ENCODE data around the gene PP2D1.

Gene PP2D1

GRCh38 chr3:20012164-20012563 is at the start of gene PP2D1:
TSS of gene PP2D1 (minus strand) at chr3:20012264. CDS start at chr3:20012072, 192 bp downstream.
- TF ChIP-seq POLR2AphosphoS5 (IDR thresholded peaks at IDR 0.05; ENCODE audit: borderline replicate concordance, low read depth, low read length) (no peak), FOXP2 (optimal IDR thresholded peaks at IDR 0.05; ENCODE audit: control extremely low read depth, extremely low read length, insufficient read depth) (no peak)
- H3K9me3 ChIP-seq (ENCODE audit: low read depth, low read length): no peaks in the 10 kb centered on the region
- H3K36me3 ChIP-seq (ENCODE audit: insufficient read depth, low read length): no peaks in the 10 kb centered on the region
- H3K27ac ChIP-seq: no peak within 1 kb of the TSS
- no peak within 1 kb of the TSS for H3K4me3 ChIP-seq
- no peak for DNase-seq (ENCODE audit: low read depth, low spot score)
- H3K9ac ChIP-seq (ENCODE audit: insufficient read length): no peak within 1 kb of the TSS

DNA sequence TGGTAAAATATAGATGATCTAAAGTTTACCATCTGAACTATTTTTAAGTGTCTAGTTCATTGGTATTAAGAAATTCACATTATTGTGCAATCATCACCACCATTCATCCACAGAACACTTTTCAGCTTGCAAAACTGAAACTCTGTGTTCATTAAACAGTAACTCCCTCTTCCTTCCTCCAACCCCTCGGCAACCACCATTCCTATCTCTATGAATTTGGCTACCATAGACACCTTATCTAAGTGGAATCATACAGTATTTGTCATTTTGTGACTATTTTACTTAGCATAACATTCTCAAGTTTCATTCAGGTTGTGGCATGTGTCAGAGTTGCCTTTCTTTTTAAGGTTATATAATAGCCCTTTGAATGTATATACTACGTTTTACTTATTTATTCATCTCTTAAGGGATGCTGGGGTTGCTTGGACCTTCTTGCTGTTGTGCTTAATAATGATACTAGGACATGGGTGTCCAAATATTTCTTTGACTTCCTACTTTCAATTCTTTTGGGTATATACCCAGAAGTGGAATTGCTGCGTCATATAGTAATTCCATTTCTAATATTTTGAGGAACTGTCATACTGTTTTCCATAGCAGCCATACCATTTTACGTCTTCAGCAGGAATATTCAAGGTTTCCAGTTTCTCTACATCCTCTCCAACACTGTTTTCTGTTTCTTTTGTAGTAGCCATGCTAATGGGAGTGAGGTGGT is 49.1 kb upstream of the PP2D1 start:
- Histone ChIP-seq H3K9me3 (ENCODE audit: low read depth, low read length) (no peaks in the 10 kb centered on the region), H3K9ac (ENCODE audit: insufficient read length) (no peak overlapping the region), H3K4me3 (no peak overlapping the region), H3K27ac (no peak overlapping the region), H3K36me3 (ENCODE audit: insufficient read depth, low read length) (no peaks in the 10 kb centered on the region)
- no peak for TF ChIP-seq POLR2AphosphoS5 (IDR thresholded peaks at IDR 0.05; ENCODE audit: borderline replicate concordance, low read depth, low read length)
- TF ChIP-seq EZH2 (IDR thresholded peaks at IDR 0.05): no peak
- TF ChIP-seq FOXP2 (optimal IDR thresholded peaks at IDR 0.05; ENCODE audit: control extremely low read depth, extremely low read length, insufficient read depth): no peak
- no peak for DNase-seq (ENCODE audit: low read depth, low spot score)

DNA sequence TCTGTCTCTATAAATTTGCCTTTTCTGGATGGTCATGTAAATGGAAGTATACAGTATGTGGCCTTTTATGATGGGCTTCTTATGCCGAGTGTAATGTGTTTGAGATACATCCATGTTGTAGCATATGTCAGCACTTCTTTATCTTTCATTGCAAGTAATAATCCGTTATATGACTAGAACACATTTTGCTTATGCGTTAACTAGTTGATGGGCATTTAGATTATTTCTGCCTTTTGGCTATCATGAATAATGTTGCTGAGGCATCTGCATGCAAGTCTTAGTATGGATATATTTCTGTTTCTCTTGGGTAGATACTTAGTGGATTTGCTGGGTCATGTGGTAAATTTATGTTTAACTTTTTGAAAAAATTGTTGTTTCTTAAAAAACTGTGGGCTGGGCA is 47.9 kb upstream of the PP2D1 start:
- Histone ChIP-seq H3K36me3 (ENCODE audit: insufficient read depth, low read length) (no peaks in the 10 kb centered on the region), H3K9me3 (ENCODE audit: low read depth, low read length) (no peaks in the 10 kb centered on the region), H3K27ac (no peak overlapping the region), H3K9ac (ENCODE audit: insufficient read length) (no peak overlapping the region), H3K4me3 (no peak overlapping the region)
- TF ChIP-seq FOXP2 (optimal IDR thresholded peaks at IDR 0.05; ENCODE audit: control extremely low read depth, extremely low read length, insufficient read depth): no peak
- no peak for TF ChIP-seq POLR2AphosphoS5 (IDR thresholded peaks at IDR 0.05; ENCODE audit: borderline replicate concordance, low read depth, low read length)
- no peak for DNase-seq (ENCODE audit: low read depth, low spot score)

GRCh38 chr3:20057612-20058180 is 45.6 kb upstream of the PP2D1 start:
- TF ChIP-seq FOXP2 (optimal IDR thresholded peaks at IDR 0.05; ENCODE audit: control extremely low read depth, extremely low read length, insufficient read depth) (no peak), POLR2AphosphoS5 (IDR thresholded peaks at IDR 0.05; ENCODE audit: borderline replicate concordance, low read depth, low read length) (no peak), EZH2 (IDR thresholded peaks at IDR 0.05) (no peak)
- DNase-seq (ENCODE audit: low read depth, low spot score): no peak

GRCh38 chr3:20056725-20057611 is 44.9 kb upstream of the PP2D1 start:
- no peaks in the 10 kb centered on the region for H3K9me3 ChIP-seq (ENCODE audit: low read depth, low read length)
- H3K9ac ChIP-seq (ENCODE audit: insufficient read length): no peak overlapping the region
- H3K36me3 ChIP-seq (ENCODE audit: insufficient read depth, low read length): no peaks in the 10 kb centered on the region
- no peak overlapping the region for H3K27ac ChIP-seq
- H3K4me3 ChIP-seq: no peak overlapping the region
- TF ChIP-seq FOXP2 (optimal IDR thresholded peaks at IDR 0.05; ENCODE audit: control extremely low read depth, extremely low read length, insufficient read depth) (no peak), POLR2AphosphoS5 (IDR thresholded peaks at IDR 0.05; ENCODE audit: borderline replicate concordance, low read depth, low read length) (no peak), EZH2 (IDR thresholded peaks at IDR 0.05) (no peak)
- DNase-seq (ENCODE audit: low read depth, low spot score): no peak

More at GRCh38 chr3:20057612-20058180, 45.6 kb upstream of the PP2D1 start:
- H3K4me3 ChIP-seq: no peak overlapping the region
- no peak overlapping the region for H3K27ac ChIP-seq
- H3K36me3 ChIP-seq (ENCODE audit: insufficient read depth, low read length): no peaks in the 10 kb centered on the region
- no peaks in the 10 kb centered on the region for H3K9me3 ChIP-seq (ENCODE audit: low read depth, low read length)
- no peak overlapping the region for H3K9ac ChIP-seq (ENCODE audit: insufficient read length)

DNA sequence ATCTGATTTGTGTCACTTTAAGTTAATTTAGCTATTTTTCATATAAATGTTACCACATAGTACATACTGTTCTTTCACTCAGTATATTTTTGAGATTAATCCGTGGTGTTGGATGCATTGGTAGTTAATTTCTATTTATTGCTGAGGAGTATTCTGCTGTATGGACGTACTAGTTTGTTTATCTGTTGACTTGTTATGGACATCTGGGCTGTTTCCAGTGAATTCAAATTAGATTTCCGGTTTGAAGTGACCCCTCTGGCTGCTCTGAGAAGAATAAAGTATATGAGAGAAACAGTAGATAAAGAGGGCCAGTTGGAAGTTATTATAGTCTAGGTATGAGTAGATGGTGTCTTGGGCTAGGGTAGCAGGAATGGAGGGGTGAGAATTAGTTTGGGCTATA is 43.8 kb upstream of the PP2D1 start:
- DNase-seq (ENCODE audit: low read depth, low spot score): no peak
- TF ChIP-seq POLR2AphosphoS5 (IDR thresholded peaks at IDR 0.05; ENCODE audit: borderline replicate concordance, low read depth, low read length) (no peak), EZH2 (IDR thresholded peaks at IDR 0.05) (no peak), FOXP2 (optimal IDR thresholded peaks at IDR 0.05; ENCODE audit: control extremely low read depth, extremely low read length, insufficient read depth) (no peak)
- no peak overlapping the region for H3K4me3 ChIP-seq
- H3K36me3 ChIP-seq (ENCODE audit: insufficient read depth, low read length): no peaks in the 10 kb centered on the region
- no peak overlapping the region for H3K9ac ChIP-seq (ENCODE audit: insufficient read length)
- no peak overlapping the region for H3K27ac ChIP-seq
- H3K9me3 ChIP-seq (ENCODE audit: low read depth, low read length): no peaks in the 10 kb centered on the region

DNA sequence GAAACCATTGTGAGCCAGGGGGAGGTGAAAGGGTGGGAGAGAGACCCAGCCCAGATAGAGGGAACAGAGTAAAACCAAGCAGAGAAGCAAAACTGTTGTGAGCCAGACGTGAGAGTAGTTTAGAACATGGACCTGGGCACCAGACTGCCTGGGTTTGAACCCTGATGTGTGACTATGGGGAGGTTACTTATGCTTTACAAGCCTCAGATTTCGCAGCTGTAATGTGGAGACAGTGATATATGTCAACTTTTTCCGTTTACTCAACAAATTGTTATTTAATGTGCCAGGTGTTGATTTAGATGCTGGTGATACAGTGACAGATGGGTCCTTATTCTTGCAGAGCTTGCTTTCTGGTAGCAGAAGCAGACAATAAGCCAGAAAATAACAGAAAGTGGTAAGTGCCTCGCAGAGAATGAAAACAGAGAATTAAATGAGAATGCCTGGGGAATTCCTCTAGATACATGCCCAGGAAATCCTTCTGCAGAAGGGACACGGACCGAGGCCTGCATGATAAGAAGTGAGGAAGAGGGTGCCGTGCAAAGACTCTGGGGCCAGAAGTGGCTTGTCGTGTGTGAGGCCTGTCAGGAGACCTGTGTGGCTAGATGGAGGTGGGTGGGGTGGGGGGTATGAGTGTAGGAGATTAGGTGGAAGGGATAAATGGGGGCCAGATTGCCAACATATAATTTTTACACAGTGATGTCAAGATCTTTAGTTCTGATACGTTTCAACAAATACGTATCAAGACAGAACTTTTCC is 43.1 kb upstream of the PP2D1 start:
- Histone ChIP-seq H3K27ac (no peak overlapping the region), H3K9me3 (ENCODE audit: low read depth, low read length) (no peaks in the 10 kb centered on the region), H3K36me3 (ENCODE audit: insufficient read depth, low read length) (no peaks in the 10 kb centered on the region), H3K9ac (ENCODE audit: insufficient read length) (no peak overlapping the region), H3K4me3 (no peak overlapping the region)
- TF ChIP-seq EZH2 (IDR thresholded peaks at IDR 0.05) (no peak), POLR2AphosphoS5 (IDR thresholded peaks at IDR 0.05; ENCODE audit: borderline replicate concordance, low read depth, low read length) (no peak), FOXP2 (optimal IDR thresholded peaks at IDR 0.05; ENCODE audit: control extremely low read depth, extremely low read length, insufficient read depth) (no peak)
- DNase-seq (ENCODE audit: low read depth, low spot score): no peak
